RWPE1 (cell line): ENCODE data around the gene KICS2.
"Not testable (repeated sequence)": the region's sequence is repeated elsewhere in the genome, so short reads cannot be mapped to it uniquely, and the experiment has no call there.

Experiments used
- CTCF ChIA-PET: fragments of 350-600 bp; sonication (Branson Sonifier 250); formaldehyde crosslinking; extraction: SDS; loops from one replicate; lab custom pipeline; 2021; lab: Yijun Ruan, JAX
- POLR2A ChIA-PET: fragments of 400-600 bp; formaldehyde crosslinking; extraction: SDS; loops from one replicate; lab custom pipeline; 2020; ENCODE audit warnings: antibody characterized with exemption; ENCODE audit not compliant: low non-redundant PET; lab: Yijun Ruan, JAX
- DNase-seq: peaks from one replicate; pipeline ENCODE4 v3.0.0; 2012; ENCODE audit warnings: low spot score
- H3K27ac ChIP-seq: fragments of 450-650 bp; 2 replicates; pipeline ENCODE4 v1.5.1; 2017
- CTCF ChIP-seq: fragments of 450-650 bp; conservative IDR thresholded peaks from 2 replicates; pipeline ENCODE4 v1.5.1; 2017; ENCODE audit warnings: low read depth, mild to moderate bottlenecking

The KICS2 gene

GRCh38 chr12:64221651-64222008 lies 466 bp downstream of the KICS2 start:
- peak; percentile 81 for DNase-seq
- ChIA-PET POLR2A (interaction anchor here (0.8 to 1.4 kb wide), 2 partner anchors 15 to 377 kb away, joined by 3 to 7 read pairs; partner anchors contain the start of gene SRGAP1), CTCF (interaction anchor here (0.6 to 2.3 kb wide), 3 partner anchors 40 to 387 kb away, joined by 3 to 6 read pairs (median 4); partner anchors contain the start of gene SRGAP1)
- H3K27ac ChIP-seq, result peak overlapping the region; percentile 79
- TF ChIP-seq CTCF, result no peak

GRCh38 chr12:64220046-64220445 lies 2.0 kb downstream of the KICS2 start:
- ChIA-PET POLR2A (no interaction called here), CTCF (no interaction called here)
- no peak overlapping the region for H3K27ac ChIP-seq
- TF ChIP-seq CTCF, result no peak
- no peak for DNase-seq

- ChIA-PET CTCF (interaction anchor here (0.6 to 0.7 kb wide), 2 partner anchors 13 to 58 kb away, joined by 3 to 4 read pairs; no protein-coding TSS in a partner anchor), POLR2A (no interaction called here)
- no peak overlapping the region for H3K27ac ChIP-seq
- DNase-seq, result no peak
- no peak for TF ChIP-seq CTCF
These were observed 3.0 kb downstream of the KICS2 start for GRCh38 chr12:64219145-64219544.

GRCh38 chr12:64218597-64218996 lies 3.5 kb downstream of the KICS2 start:
- POLR2A ChIA-PET, result interaction anchor here (0.7 kb wide), 1 partner anchor 19 kb away, joined by 3 read pairs; no protein-coding TSS in a partner anchor
- CTCF ChIA-PET, result interaction anchor here (0.6 kb wide), 2 partner anchors 13 to 379 kb away, joined by 3 to 4 read pairs; no protein-coding TSS in a partner anchor
- TF ChIP-seq CTCF, result no peak
- H3K27ac ChIP-seq, result no peak overlapping the region
- DNase-seq, result no peak

GRCh38 chr12:64217643-64218042 lies 4.5 kb downstream of the KICS2 start:
- POLR2A ChIA-PET, H3K27ac ChIP-seq, CTCF ChIA-PET, DNase-seq: not testable (repeated sequence)

- TF ChIP-seq CTCF, result no peak
- ChIA-PET CTCF (interaction anchor here (0.6 kb wide), 2 partner anchors 249 to 362 kb away, joined by 3 to 5 read pairs; no protein-coding TSS in a partner anchor), POLR2A (no interaction called here)
- H3K27ac ChIP-seq, result no peak overlapping the region
- no peak for DNase-seq
These were observed 5.9 kb downstream of the KICS2 start for GRCh38 chr12:64216239-64216638.

- no peak for DNase-seq
- ChIA-PET CTCF (interaction anchor here (0.6 kb wide), 1 partner anchor 10 kb away, joined by 3 read pairs; the partner anchor contains the start of gene KICS2), POLR2A (no interaction called here)
- H3K27ac ChIP-seq, result no peak overlapping the region
- no peak for TF ChIP-seq CTCF
These were observed 9.9 kb downstream of the KICS2 start for GRCh38 chr12:64212119-64212746.
